Skeletal muscle tissue (tissue), 5 donors: ENCODE data around the gene LRRN4. TPM values are rescaled to one million over a fixed set of nuclear protein-coding genes. Genes with fewer than 3 reads are reported as not detected.

ENCODE experiments used
- H3K27ac ChIP-seq: one replicate; pipeline ENCODE4 v1.7.0; 2013; ENCODE audit warnings: mild to moderate bottlenecking, low read depth, low read length, inconsistent platforms
- H3K27me3 ChIP-seq, 3 donors: one replicate each; pipeline ENCODE4 v1.7.0; 2013; ENCODE audit warnings: low read length in 3 of 3; ENCODE audit not compliant: control insufficient read depth in 3 of 3, insufficient read depth in 3 of 3
- H3K36me3 ChIP-seq, 3 donors: one replicate each; pipeline ENCODE4 v1.7.0; 2013; ENCODE audit warnings: low read length in 3 of 3; ENCODE audit not compliant: control insufficient read depth in 3 of 3, insufficient read depth in 3 of 3
- H3K4me1 ChIP-seq, 3 donors: one replicate each; pipeline ENCODE4 v1.7.0; 2013; ENCODE audit warnings: low read length in 3 of 3, mild to moderate bottlenecking in 3 of 3; ENCODE audit not compliant: control insufficient read depth in 3 of 3, insufficient read depth in 3 of 3
- H3K4me3 ChIP-seq, 3 donors: one replicate each; pipeline ENCODE4 v1.7.0; 2013; ENCODE audit warnings: low read length in 3 of 3
- H3K9ac ChIP-seq, 3 donors: one replicate each; pipeline ENCODE4 v1.7.0; 2013; ENCODE audit warnings: low read length in 3 of 3, mild to moderate bottlenecking in 3 of 3, moderate library complexity in 2 of 3, low read depth in 1 of 3
- H3K9me3 ChIP-seq, 3 donors: one replicate each; pipeline ENCODE4 v1.7.0; 2013; ENCODE audit warnings: low read length in 3 of 3; ENCODE audit not compliant: control insufficient read depth in 3 of 3
- small RNA-seq: library from RNA; depleted of rRNA; stranded (forward); fragments of <200 nt; gene quantifications from one replicate; pipeline ENCODE3, GENCODE V24; 2014
- total RNA-seq: library from RNA; depleted of rRNA; stranded (reverse); fragments of >200 nt; gene quantifications from one replicate; pipeline ENCODE4 v1.2.3, GENCODE V29; 2014
- donor health status: Osteomylitis.

The LRRN4 gene
- total RNA-seq, 1 donor from 2014 or later = under 0.01 TPM

DNA sequence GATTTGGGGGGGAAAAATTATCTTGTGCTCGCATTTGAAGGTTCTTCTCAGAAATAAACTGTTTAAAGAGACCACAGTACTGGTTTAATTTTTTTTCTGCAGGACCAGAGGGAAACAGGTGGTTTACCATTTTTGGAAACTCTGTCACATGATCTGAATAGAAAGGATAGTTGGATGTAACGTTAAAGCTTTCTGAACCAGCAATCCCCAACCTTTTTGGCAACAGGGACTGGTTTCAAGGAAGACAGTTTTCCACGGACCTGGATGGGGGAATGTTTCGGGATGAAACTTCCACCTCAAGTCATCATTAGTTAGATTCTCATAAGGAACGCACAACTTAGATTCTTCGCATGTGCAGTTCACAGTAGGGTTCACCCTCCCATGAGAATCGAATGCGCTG lies 53.0 kb downstream of the LRRN4 start:
- Histone ChIP-seq H3K27me3 (no peaks in the 10 kb centered on the region), H3K4me1 (peaks cover 0 to 2% (median 0%) of the 10 kb centered on the region in 3 donors), H3K36me3 (peaks cover 0 to 2% (median 0%) of the 10 kb centered on the region in 3 donors), H3K27ac (no peak overlapping the region), H3K9me3 (no peaks in the 10 kb centered on the region), H3K9ac (no peak overlapping the region), H3K4me3 (no peak overlapping the region)

DNA sequence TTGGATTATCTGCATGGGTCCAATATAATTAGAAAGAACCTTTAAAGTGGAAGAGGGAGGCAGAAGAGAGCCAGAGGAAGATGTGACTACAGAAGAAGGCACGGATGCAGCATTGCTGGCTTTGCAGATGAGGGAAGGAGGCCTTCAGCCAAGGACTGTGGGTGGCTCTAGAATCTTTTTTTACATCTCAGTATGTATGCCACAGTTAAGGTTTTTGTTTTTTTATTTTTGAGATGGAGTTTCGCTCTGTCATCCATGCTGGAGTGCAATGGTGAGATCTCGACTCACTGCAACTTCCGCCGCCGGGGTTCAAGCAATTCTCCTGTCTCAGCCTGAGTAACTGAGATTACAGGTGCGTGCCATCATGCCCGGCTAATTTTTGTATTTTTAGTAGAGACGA lies 54.1 kb downstream of the LRRN4 start:
- no peak overlapping the region for H3K9ac ChIP-seq
- H3K4me1 ChIP-seq = no peaks in the 10 kb centered on the region
- H3K36me3 ChIP-seq = peaks cover 2 to 9% (median 6%) of the 10 kb centered on the region in 3 donors
- no peak overlapping the region for H3K4me3 ChIP-seq
- H3K27ac ChIP-seq = no peak overlapping the region
- no peaks in the 10 kb centered on the region for H3K27me3 ChIP-seq
- H3K9me3 ChIP-seq = no peaks in the 10 kb centered on the region

DNA sequence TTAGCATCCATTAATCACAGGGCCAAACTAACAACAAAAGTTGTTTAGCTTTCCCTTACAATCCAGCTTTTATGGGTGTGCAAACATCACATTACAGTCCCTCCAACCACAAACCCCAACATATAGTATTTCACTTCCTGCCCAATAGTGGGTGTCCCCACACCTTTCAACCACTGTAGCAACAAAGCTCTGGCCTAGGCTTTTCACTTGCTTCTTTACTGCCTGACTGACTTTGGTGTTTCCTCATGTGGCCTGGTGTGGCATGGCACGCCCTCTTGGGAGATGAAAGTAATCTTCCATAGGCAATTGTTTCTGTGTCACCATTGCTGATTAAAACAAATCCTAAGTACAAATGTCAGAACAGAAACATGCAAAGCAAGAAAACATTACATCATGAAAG lies 57.1 kb downstream of the LRRN4 start:
- H3K27ac ChIP-seq = no peak overlapping the region
- no peaks in the 10 kb centered on the region for H3K4me1 ChIP-seq
- H3K9ac ChIP-seq = no peak overlapping the region
- peaks cover 2 to 11% (median 6%) of the 10 kb centered on the region in 3 donors for H3K36me3 ChIP-seq
- H3K9me3 ChIP-seq = no peaks in the 10 kb centered on the region
- no peaks in the 10 kb centered on the region for H3K27me3 ChIP-seq
- H3K4me3 ChIP-seq = no peak overlapping the region

DNA sequence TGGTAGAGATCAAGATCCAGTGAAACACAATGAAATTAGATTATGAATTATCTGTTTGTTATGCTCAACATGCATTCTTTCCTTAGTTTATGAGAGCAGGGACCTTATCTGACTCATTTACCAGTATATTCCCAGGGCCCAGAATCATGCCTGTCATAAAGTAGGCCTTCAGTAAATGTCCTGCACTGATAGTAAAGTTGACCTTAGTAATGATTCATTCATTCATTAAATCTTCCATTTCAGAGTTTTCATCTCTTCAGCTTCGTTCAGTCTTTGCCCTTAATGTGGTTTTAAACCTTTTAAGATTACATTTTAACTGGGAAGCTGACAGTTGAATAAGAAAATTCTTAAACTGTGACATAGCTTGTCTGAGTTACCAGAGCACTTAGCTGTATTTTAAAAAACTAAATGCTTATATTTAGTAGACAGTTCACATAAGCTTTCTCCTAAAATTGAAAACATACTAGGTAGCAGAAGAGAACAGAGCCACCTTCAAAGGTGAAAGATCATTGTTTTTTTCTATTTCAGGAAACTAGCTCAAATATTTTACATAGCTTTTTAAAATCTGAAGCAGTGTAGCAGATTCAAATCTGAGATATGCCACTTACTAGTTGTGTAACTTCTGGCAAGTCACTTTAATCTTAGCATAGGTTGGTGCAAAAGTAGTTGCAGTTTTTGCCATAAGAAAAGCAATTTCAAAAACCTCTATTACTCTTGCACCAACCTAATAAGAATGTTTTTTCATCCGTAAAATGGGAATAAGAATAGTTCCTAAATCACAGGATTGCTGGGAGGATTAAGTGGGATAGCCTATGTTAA lies 62.0 kb downstream of the LRRN4 start:
- Histone ChIP-seq H3K9me3 (no peaks in the 10 kb centered on the region), H3K36me3 (peaks cover 2 to 18% (median 15%) of the 10 kb centered on the region in 3 donors), H3K4me3 (no peak overlapping the region)

DNA sequence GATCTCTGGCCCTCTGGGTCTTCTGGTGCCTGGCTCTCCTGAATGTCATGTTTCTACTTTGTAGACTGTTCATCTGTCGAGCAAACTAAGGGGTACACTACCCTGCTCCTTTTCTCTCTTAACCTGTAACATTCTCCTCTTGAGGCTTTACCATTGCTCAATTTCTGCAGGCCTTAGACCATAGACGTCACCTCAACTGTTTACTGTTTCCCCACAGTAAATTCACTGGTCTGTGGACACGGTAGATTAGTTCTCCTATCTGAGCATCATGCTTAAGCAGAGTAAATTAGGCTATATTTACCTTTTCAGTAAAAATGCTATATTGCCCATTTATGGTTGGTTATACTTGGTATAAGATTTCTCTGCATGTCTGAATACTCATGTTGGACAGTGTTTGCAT lies 62.9 kb downstream of the LRRN4 start:
- peaks cover 2 to 23% (median 19%) of the 10 kb centered on the region in 3 donors for H3K36me3 ChIP-seq
- no peaks in the 10 kb centered on the region for H3K9me3 ChIP-seq
- H3K4me3 ChIP-seq = no peak overlapping the region
- H3K27me3 ChIP-seq = no peaks in the 10 kb centered on the region
- no peak overlapping the region for H3K27ac ChIP-seq
- no peaks in the 10 kb centered on the region for H3K4me1 ChIP-seq
- no peak overlapping the region for H3K9ac ChIP-seq

More for the DNA sequence above, 62.0 kb downstream of the LRRN4 start:
- no peaks in the 10 kb centered on the region for H3K27me3 ChIP-seq
- H3K9ac ChIP-seq = no peak overlapping the region
- H3K27ac ChIP-seq = no peak overlapping the region
- no peaks in the 10 kb centered on the region for H3K4me1 ChIP-seq

Small RNA genes lying within 50 kb of the gene (small RNA-seq; reads per million reads assigned to genes)
- not detected for gene RN7SL498P

Other genes with a start within 250 kb of the LRRN4 start
- not detected for gene CHGB, start 142.6 kb downstream of the LRRN4 start, total RNA-seq
- 6.8 TPM for gene TRMT6, start 103.5 kb downstream of the LRRN4 start, total RNA-seq
- gene MCM8, start 103.4 kb downstream of the LRRN4 start, total RNA-seq = 4.7 TPM
- gene CRLS1, start 47.9 kb downstream of the LRRN4 start, total RNA-seq = 51.7 TPM
- not detected for gene FERMT1, start 69.0 kb upstream of the LRRN4 start, total RNA-seq